Measurements from ENCODE around the gene AP5M1.

DNA sequence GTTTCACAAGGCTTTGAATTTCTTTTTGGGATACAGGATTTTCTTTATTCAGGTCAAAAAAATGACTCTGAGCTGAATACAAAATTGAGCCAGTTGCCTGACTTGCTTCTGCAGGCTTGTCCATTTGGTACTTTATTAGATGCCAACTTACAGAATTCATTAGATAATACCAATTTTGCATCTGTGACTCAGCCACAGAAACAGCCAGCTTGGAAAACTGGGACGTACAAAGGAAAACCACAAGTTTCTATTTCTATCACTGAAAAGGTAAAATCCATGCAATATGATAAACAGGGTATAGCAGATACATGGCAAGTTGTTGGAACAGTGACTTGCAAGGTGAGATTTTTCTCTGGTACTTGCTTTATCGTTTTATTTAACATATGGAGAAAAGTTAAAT lies 5.8 kb downstream of the AP5M1 start:
- no peak for TF ChIP-seq POLR2A (IDR thresholded peaks at IDR 0.05)
- TF ChIP-seq, protein P1, sequence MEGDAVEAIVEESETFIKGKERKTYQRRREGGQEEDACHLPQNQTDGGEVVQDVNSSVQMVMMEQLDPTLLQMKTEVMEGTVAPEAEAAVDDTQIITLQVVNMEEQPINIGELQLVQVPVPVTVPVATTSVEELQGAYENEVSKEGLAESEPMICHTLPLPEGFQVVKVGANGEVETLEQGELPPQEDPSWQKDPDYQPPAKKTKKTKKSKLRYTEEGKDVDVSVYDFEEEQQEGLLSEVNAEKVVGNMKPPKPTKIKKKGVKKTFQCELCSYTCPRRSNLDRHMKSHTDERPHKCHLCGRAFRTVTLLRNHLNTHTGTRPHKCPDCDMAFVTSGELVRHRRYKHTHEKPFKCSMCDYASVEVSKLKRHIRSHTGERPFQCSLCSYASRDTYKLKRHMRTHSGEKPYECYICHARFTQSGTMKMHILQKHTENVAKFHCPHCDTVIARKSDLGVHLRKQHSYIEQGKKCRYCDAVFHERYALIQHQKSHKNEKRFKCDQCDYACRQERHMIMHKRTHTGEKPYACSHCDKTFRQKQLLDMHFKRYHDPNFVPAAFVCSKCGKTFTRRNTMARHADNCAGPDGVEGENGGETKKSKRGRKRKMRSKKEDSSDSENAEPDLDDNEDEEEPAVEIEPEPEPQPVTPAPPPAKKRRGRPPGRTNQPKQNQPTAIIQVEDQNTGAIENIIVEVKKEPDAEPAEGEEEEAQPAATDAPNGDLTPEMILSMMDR (IDR thresholded peaks at IDR 0.05): no peak

Measured in suprapubic skin (tissue), 3 donors.